AG04450 (cell line): Measurements from ENCODE around the gene SLC5A7. TPM values are rescaled to one million over a fixed set of nuclear protein-coding genes. Genes with fewer than 3 reads are reported as not detected.

Experiments
- CTCF ChIA-PET: fragments of 300-600, 350-600 bp; formaldehyde crosslinking; extraction: SDS; loops from one replicate; lab custom pipeline; 2022; ENCODE audit warnings: antibody characterized with exemption, inconsistent platforms; lab: Charles Lee
- POLR2A ChIA-PET: fragments of 350-600 bp; formaldehyde crosslinking; extraction: SDS; loops from one replicate; lab custom pipeline; 2021; ENCODE audit warnings: antibody characterized with exemption, inconsistent platforms; lab: Yijun Ruan, JAX
- DNase-seq: peaks from one replicate; pipeline ENCODE4 v3.0.0-alpha.2; 2011; ENCODE audit warnings: low read depth, low spot score
- H3K27ac ChIP-seq: one replicate; pipeline ENCODE4 v1.5.1; 2012; ENCODE audit warnings: low read depth, low read length, control low read depth
- H3K27me3 ChIP-seq: one replicate; pipeline ENCODE4 v1.6.0; 2012; ENCODE audit warnings: low read length; ENCODE audit not compliant: control insufficient read depth, insufficient read depth
- H3K4me3 ChIP-seq: 2 replicates; pipeline ENCODE4 v1.5.1; 2011; ENCODE audit warnings: mild to moderate bottlenecking, low read depth, low read length, control low read depth
- H3K9me3 ChIP-seq: 2 replicates; pipeline ENCODE4 v1.5.1; 2012; ENCODE audit warnings: low read length; ENCODE audit not compliant: control insufficient read depth, insufficient read depth
- polyA plus RNA-seq: library from polyadenylated mRNA; depleted of rRNA; stranded (reverse); fragments of >200 nt; gene quantifications from 2 replicates; pipeline ENCODE4 v1.2.3, GENCODE V29; 2011; rRNA removed
- TF ChIP-seq, protein P1 (sequence below): IDR thresholded peaks from 2 replicates; pipeline ENCODE4 v1.5.1; 2011; ENCODE audit warnings: low read depth, low read length, control low read depth, inconsistent platforms

The SLC5A7 gene
- polyA plus RNA-seq, 1 experiment: not detected

DNA sequence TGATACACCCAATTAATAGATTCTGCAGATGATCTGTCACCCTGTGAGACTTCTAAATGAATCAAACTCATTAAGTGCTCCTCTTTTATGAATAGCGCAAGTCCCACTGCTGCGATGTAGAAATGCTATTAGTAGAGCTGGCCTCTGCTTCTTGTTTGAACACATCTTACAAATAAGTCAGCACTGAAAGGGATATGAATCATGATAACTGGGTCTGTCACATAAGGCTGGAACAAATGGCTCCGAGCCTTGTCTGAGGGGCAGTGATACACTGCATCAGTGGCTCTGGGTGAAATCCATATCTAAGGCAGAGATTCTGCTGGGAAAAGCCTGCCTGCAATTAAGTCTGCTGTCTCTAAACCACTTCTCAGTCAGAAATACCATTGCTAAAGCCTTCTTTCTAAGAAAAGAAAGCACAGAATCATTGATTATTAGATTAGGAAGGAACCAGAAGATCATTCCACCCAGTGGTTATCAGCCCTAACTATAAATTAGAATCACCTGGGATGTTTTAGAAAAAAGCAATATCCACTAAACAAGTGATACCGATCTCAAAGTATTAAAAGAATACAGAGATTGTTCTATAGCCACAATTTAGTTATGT, 75.2 kb downstream of the SLC5A7 start:
- H3K27ac ChIP-seq: no peak overlapping the region
- H3K27me3 ChIP-seq: no peaks in the 10 kb centered on the region
- CTCF ChIA-PET: no interaction called here
- H3K9me3 ChIP-seq: no peaks in the 10 kb centered on the region
- DNase-seq: no peak
- no peak overlapping the region for H3K4me3 ChIP-seq
- POLR2A ChIA-PET: no interaction called here
- TF ChIP-seq, protein P1, sequence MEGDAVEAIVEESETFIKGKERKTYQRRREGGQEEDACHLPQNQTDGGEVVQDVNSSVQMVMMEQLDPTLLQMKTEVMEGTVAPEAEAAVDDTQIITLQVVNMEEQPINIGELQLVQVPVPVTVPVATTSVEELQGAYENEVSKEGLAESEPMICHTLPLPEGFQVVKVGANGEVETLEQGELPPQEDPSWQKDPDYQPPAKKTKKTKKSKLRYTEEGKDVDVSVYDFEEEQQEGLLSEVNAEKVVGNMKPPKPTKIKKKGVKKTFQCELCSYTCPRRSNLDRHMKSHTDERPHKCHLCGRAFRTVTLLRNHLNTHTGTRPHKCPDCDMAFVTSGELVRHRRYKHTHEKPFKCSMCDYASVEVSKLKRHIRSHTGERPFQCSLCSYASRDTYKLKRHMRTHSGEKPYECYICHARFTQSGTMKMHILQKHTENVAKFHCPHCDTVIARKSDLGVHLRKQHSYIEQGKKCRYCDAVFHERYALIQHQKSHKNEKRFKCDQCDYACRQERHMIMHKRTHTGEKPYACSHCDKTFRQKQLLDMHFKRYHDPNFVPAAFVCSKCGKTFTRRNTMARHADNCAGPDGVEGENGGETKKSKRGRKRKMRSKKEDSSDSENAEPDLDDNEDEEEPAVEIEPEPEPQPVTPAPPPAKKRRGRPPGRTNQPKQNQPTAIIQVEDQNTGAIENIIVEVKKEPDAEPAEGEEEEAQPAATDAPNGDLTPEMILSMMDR: no peak

Other genes starting within 250 kb of the SLC5A7 start
- not detected in 2 replicates for gene RGPD4, start 159.6 kb upstream of the SLC5A7 start, polyA plus RNA-seq